Measurements from ENCODE around the gene WDR19. TPM values are rescaled to one million over a fixed set of nuclear protein-coding genes. Genes with fewer than 3 reads are reported as not detected.

The WDR19 gene
- total RNA-seq, 2 donors from 2014 or later, result 10.4 to 13.9 TPM

DNA sequence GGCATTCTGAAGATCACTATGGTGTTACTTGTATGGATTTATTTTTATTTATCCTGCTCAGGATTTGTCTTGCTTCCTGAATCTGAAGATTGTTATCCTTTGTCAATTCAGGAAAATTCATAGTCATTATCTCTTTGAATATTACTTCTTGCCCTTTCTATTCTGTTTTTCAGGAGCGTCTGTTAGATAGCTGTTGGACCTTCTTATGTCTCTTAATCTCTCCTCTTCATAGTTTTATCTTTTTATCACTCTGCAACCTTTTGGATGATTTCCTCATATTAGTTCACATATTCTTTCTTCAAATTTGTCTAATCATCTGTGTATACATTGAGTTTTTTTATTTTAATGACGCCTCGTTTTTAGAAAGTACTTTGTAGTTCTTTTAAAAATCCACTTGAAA lies 19.6 kb downstream of the WDR19 start:
- H3K36me3 Mint-ChIP-seq (ENCODE audit: low read depth), result peaks cover 28% of the 10 kb centered on the region
- ATAC-seq (replicated peaks), result no peak
- H3K4me1 Mint-ChIP-seq, result no peaks in the 10 kb centered on the region
- no peaks in the 10 kb centered on the region for H3K9me3 Mint-ChIP-seq
- H3K4me3 Mint-ChIP-seq, result no peak overlapping the region
- no peaks in the 10 kb centered on the region for H3K27me3 Mint-ChIP-seq
- H3K27ac Mint-ChIP-seq, result no peak overlapping the region

DNA sequence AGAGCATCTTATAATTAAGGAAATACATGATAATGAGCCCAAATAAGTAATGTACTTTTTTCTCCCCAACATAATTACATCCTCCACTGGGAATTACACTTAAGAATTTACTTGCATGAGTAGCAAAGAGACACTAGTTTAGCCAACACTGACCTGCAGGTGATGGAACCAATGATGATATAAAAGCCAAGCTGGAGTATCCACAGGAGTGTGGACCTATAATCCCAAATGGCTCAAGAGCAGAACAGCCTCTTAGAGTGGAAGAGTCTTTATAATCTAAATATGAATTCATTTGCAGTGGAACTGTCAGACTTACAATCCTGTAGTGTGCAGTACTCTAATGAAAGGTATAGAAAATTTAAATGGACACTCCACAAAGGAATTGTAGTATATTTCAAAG lies 22.2 kb downstream of the WDR19 start:
- no peak overlapping the region for H3K27ac Mint-ChIP-seq
- H3K9me3 Mint-ChIP-seq, result no peaks in the 10 kb centered on the region
- ATAC-seq (replicated peaks), result no peak
- no peaks in the 10 kb centered on the region for H3K4me1 Mint-ChIP-seq
- H3K4me3 Mint-ChIP-seq, result no peak overlapping the region
- no peaks in the 10 kb centered on the region for H3K27me3 Mint-ChIP-seq
- peaks cover 37% of the 10 kb centered on the region for H3K36me3 Mint-ChIP-seq (ENCODE audit: low read depth)

DNA sequence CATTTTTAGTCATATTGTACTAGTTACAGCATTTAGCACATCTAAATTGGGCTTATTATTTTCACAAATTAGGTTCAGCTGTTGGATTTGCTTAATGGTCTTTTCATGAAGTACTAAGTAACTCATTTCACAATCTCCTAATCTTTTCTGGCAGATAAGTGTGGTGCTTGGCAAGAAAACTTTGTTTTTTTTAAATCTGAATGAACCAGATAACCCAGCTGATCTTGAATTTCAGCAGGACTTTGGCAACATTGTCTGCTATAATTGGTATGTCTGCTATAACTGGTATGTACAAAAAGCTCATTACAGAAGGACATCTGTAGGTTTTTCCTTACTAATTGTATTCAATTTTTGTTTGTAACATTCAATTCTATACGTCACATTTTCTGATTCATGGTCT lies 22.7 kb downstream of the WDR19 start:
- peaks cover 37% of the 10 kb centered on the region for H3K36me3 Mint-ChIP-seq (ENCODE audit: low read depth)
- no peak overlapping the region for H3K4me3 Mint-ChIP-seq
- H3K27me3 Mint-ChIP-seq, result no peaks in the 10 kb centered on the region
- ATAC-seq (replicated peaks), result no peak
- no peaks in the 10 kb centered on the region for H3K4me1 Mint-ChIP-seq
- no peaks in the 10 kb centered on the region for H3K9me3 Mint-ChIP-seq
- H3K27ac Mint-ChIP-seq, result no peak overlapping the region

DNA sequence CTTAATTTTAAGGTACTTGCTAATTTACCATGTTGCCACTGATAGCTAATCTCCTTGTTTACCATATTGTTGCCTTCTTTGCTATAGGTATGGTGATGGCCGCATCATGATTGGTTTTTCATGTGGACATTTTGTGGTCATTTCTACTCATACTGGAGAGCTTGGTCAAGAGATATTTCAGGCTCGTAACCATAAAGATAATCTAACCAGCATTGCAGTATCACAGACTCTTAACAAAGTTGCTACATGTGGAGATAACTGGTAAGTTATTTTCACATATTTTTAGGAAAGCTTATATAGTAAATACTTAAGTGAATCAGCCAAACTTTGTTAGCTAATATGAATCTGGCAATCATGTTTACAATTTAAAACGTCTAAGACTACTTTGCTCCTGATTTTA lies 23.1 kb downstream of the WDR19 start:
- H3K36me3 Mint-ChIP-seq (ENCODE audit: low read depth), result peaks cover 37% of the 10 kb centered on the region
- no peaks in the 10 kb centered on the region for H3K27me3 Mint-ChIP-seq
- H3K27ac Mint-ChIP-seq, result no peak overlapping the region
- H3K4me3 Mint-ChIP-seq, result no peak overlapping the region
- H3K4me1 Mint-ChIP-seq, result no peaks in the 10 kb centered on the region
- H3K9me3 Mint-ChIP-seq, result no peaks in the 10 kb centered on the region
- no peak for ATAC-seq (replicated peaks)

DNA sequence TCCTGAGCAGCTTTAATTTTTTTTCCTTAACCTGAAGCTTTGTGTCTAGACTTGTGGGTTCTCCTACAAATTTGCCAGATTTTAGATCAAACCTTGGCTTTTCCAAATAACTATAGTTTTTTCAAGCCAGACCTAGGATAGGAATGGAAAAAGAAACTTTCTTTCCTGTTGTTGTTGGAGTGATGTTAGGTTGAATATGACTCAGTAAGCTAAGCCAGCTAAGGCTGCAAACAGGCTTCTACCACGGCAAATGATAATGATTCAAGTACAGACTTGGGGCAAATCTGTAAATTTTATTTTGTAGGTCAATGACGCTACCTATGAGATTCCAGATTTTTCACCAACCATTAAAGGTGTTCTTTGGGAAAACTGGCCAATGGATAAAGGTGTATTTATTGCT lies 45.6 kb downstream of the WDR19 start:
- no peaks in the 10 kb centered on the region for H3K27me3 Mint-ChIP-seq
- no peak for ATAC-seq (replicated peaks)

DNA sequence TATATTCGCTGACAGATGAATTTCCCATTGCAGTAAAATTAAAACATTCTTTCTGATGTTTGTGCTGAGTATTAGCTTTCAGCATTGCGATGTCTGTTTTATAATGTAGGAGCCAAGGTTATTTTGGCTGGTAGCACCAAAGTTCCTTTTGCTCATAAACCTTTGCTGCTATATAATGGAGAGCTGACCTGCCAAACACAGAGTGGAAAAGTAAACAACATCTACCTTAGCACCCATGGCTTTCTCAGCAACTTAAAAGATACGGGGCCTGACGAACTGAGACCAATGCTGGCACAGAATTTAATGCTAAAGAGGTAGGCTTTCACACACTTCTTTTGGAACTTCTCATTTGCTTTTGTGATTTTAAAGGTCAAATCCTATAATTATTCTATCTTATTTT lies 46.0 kb downstream of the WDR19 start:
- H3K36me3 Mint-ChIP-seq (ENCODE audit: low read depth), result peaks cover 6% of the 10 kb centered on the region
- ATAC-seq (replicated peaks), result no peak
- no peaks in the 10 kb centered on the region for H3K9me3 Mint-ChIP-seq

More for the DNA sequence above, 45.6 kb downstream of the WDR19 start:
- Mint-ChIP-seq H3K4me3 (no peak overlapping the region), H3K27ac (no peak overlapping the region), H3K9me3 (no peaks in the 10 kb centered on the region), H3K4me1 (no peaks in the 10 kb centered on the region), H3K36me3 (ENCODE audit: low read depth) (peaks cover 6% of the 10 kb centered on the region)

DNA sequence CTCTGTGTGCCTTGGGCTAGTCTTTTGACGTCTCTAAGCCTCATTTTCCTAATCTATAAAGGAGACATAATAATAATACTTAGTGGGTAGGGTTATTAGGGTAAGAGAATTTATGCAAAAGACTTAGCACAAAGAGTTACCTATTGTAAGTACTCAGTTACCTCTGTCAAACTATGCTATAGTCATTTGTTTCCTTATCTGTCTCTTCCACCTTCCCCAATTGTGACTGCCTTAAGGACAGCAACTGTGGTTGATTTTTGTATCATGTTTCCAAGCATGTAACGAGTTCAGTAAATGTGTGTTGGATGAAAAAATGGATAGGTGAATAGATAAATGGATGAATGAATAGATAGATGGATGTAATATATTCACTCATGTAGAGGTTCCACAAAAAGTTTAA lies 48.1 kb downstream of the WDR19 start:
- H3K9me3 Mint-ChIP-seq, result no peaks in the 10 kb centered on the region
- no peaks in the 10 kb centered on the region for H3K4me1 Mint-ChIP-seq
- no peaks in the 10 kb centered on the region for H3K27me3 Mint-ChIP-seq
- no peak for ATAC-seq (replicated peaks)
- peaks cover 8% of the 10 kb centered on the region for H3K36me3 Mint-ChIP-seq (ENCODE audit: low read depth)
- H3K27ac Mint-ChIP-seq, result no peak overlapping the region
- no peak overlapping the region for H3K4me3 Mint-ChIP-seq

More for the DNA sequence above, 46.0 kb downstream of the WDR19 start:
- Mint-ChIP-seq H3K4me1 (no peaks in the 10 kb centered on the region), H3K27me3 (no peaks in the 10 kb centered on the region), H3K27ac (no peak overlapping the region), H3K4me3 (no peak overlapping the region)

DNA sequence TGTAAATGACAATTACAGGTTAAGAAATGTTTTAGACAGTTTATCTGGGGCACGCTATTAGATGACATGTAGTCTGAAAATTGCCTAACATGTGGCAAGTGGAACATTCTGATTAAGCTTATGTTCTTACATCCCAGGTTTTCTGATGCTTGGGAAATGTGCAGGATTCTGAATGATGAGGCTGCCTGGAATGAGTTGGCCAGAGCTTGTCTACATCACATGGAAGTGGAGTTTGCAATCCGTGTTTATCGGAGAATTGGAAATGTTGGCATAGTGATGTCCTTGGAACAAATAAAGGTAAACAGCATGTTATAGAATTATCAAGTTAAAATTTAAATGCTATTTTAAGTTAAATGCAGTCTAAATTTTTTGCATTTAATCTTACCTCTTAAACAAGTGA lies 49.3 kb downstream of the WDR19 start:
- Mint-ChIP-seq H3K4me3 (no peak overlapping the region), H3K4me1 (no peaks in the 10 kb centered on the region), H3K36me3 (ENCODE audit: low read depth) (peaks cover 12% of the 10 kb centered on the region)

DNA sequence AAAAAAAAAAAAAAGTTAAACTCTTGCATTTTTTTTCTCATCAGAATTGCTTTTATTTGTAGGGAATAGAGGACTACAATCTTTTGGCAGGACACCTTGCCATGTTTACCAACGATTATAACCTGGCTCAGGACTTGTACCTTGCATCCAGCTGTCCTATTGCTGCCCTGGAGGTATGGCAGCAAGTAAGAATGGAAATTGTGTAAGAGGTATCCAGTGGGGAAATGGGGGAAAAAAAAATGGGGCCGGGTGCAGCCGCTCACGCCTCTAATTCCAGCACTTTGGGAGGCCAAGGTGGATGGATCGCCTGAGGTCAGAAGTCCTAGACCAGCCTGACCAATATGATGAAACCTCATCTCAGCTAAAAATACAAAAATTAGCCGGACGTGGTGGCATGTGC lies 49.8 kb downstream of the WDR19 start:
- H3K36me3 Mint-ChIP-seq (ENCODE audit: low read depth), result peaks cover 12% of the 10 kb centered on the region
- H3K27ac Mint-ChIP-seq, result no peak overlapping the region
- H3K4me3 Mint-ChIP-seq, result no peak overlapping the region

More for the DNA sequence above, 49.3 kb downstream of the WDR19 start:
- Mint-ChIP-seq H3K27ac (no peak overlapping the region), H3K9me3 (no peaks in the 10 kb centered on the region), H3K27me3 (no peaks in the 10 kb centered on the region)
- no peak for ATAC-seq (replicated peaks)

DNA sequence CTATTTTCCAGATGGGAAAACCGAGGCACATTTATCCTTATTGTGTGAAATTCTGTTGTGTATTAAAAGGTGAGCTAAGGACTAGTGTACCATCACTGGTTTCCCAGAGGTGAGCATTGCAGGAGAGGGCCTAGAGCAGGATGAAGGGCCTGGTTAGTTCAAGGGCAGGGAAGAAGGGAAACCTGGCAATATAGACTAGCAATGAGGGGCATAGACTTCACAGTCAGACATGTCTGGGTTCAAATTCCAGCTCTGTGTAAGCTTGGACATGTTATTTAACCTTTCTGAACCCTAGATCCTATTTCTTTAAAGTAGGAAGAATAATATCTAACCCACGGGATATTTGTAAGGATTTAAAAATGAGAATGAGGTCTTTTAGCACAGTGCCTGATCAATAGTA lies 50.8 kb downstream of the WDR19 start:
- ATAC-seq (replicated peaks), result no peak
- no peaks in the 10 kb centered on the region for H3K27me3 Mint-ChIP-seq
- no peak overlapping the region for H3K4me3 Mint-ChIP-seq
- no peak overlapping the region for H3K27ac Mint-ChIP-seq
- no peaks in the 10 kb centered on the region for H3K9me3 Mint-ChIP-seq
- no peaks in the 10 kb centered on the region for H3K4me1 Mint-ChIP-seq
- H3K36me3 Mint-ChIP-seq (ENCODE audit: low read depth), result peaks cover 12% of the 10 kb centered on the region

More for the DNA sequence above, 49.8 kb downstream of the WDR19 start:
- no peaks in the 10 kb centered on the region for H3K4me1 Mint-ChIP-seq
- H3K9me3 Mint-ChIP-seq, result no peaks in the 10 kb centered on the region
- H3K27me3 Mint-ChIP-seq, result no peaks in the 10 kb centered on the region
- ATAC-seq (replicated peaks), result no peak

DNA sequence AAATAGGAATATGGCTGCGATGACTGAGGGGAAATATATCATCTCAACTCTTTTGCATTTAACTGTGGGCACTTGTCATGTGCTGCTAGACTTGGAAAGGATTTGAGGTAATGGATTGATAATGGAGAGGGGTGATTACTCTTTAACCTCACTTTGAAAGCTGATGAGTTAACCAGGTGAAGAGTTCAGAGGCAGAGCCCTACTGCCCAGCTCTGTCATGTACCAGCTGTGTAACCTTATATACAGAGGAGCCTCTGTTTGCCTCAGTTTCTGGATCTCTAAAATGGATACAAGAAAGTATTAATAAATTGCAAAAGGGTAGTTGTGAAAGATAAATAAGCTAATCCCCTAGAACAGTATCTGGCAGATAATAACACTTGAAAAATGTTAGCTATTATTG lies 51.5 kb downstream of the WDR19 start:
- Mint-ChIP-seq H3K27me3 (no peaks in the 10 kb centered on the region), H3K36me3 (ENCODE audit: low read depth) (peaks cover 12% of the 10 kb centered on the region), H3K9me3 (no peaks in the 10 kb centered on the region), H3K4me1 (no peaks in the 10 kb centered on the region), H3K27ac (no peak overlapping the region), H3K4me3 (no peak overlapping the region)
- ATAC-seq (replicated peaks), result no peak

DNA sequence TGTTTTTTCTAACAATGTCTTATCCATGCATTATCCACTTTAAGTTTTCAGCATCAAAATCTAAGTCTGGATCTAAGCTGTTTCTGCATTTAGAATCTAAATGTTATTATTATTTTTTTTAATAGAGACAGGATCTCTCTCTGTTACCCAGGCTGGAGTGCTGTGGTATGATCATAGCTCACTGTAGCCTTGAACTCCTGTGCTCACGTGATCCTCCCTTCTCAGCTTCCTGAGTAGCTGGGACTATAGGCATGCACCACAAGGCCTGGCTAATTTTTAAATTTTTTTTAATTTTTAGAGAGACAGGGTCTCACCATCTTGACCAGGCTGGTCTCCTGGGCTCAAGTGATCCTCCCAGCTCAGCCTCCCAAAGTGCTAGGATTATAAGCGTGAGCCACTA lies 52.7 kb downstream of the WDR19 start:
- Mint-ChIP-seq H3K27ac (no peak overlapping the region), H3K4me3 (no peak overlapping the region), H3K9me3 (no peaks in the 10 kb centered on the region), H3K36me3 (ENCODE audit: low read depth) (peaks cover 12% of the 10 kb centered on the region), H3K27me3 (no peaks in the 10 kb centered on the region), H3K4me1 (no peaks in the 10 kb centered on the region)
- no peak for ATAC-seq (replicated peaks)

DNA sequence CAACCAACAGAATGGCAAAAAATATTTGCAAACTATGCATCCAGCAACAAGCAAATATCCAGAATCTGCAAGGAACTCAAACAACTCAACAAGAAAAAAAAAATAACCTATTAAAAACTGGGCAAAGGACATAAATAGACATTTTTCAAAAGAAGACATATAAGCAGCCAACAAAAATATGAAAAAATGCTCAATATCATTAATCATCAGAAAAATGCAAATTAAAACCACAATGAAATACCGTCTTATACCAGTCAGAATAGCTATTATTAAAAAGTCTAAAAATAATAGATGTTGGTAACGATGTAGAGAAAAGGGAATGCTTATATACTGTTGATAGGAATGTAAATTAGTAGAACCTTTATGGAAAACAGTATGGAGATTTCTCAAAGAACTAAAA lies 53.4 kb downstream of the WDR19 start:
- Mint-ChIP-seq H3K36me3 (ENCODE audit: low read depth) (peaks cover 12% of the 10 kb centered on the region), H3K4me1 (no peaks in the 10 kb centered on the region), H3K27me3 (no peaks in the 10 kb centered on the region)

DNA sequence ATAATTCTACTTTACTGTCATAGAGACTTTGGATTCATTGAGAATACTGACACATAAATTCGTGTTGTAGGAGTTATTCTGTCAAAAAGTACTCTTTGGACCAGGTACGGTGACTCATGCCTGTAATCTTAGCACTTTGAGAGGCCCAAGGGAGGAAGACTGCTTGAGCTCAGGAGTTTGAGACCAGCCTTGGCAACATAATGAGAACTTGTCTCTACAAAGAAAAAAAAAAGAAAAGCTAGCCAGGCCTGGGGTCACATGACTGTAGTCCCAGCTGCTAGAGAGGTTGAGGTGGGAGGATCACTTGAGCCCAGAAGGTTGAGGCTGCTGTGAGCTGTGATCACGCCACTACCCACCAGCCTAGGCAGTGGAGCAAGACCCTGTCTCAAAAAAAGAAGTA lies 54.9 kb downstream of the WDR19 start:
- Mint-ChIP-seq H3K36me3 (ENCODE audit: low read depth) (peaks cover 12% of the 10 kb centered on the region), H3K9me3 (no peaks in the 10 kb centered on the region), H3K4me3 (no peak overlapping the region), H3K27ac (no peak overlapping the region), H3K27me3 (no peaks in the 10 kb centered on the region), H3K4me1 (no peaks in the 10 kb centered on the region)
- ATAC-seq (replicated peaks), result no peak

More for the DNA sequence above, 53.4 kb downstream of the WDR19 start:
- Mint-ChIP-seq H3K27ac (no peak overlapping the region), H3K9me3 (no peaks in the 10 kb centered on the region), H3K4me3 (no peak overlapping the region)
- ATAC-seq (replicated peaks), result no peak

DNA sequence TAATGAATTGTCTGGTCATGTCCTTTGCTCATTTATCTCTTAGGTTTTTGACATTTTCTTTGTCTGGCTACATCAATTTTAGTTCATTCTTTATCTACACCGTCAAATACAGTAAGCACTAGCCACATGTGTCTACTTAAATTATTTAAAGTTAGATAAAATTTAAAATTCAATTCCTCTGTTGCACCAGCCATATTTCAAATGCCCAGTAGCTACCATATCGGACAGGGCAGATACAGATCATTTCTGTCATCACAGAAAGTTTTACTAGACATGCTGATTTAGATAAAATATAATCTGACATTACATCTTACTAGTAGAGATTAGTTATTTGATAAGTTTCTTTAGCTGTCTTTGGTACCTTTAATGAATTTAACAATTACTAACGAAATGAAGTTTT lies 61.1 kb downstream of the WDR19 start:
- no peak overlapping the region for H3K27ac Mint-ChIP-seq
- no peak for ATAC-seq (replicated peaks)
- H3K9me3 Mint-ChIP-seq, result no peaks in the 10 kb centered on the region
- H3K27me3 Mint-ChIP-seq, result no peaks in the 10 kb centered on the region
- no peaks in the 10 kb centered on the region for H3K4me1 Mint-ChIP-seq
- peaks cover 4% of the 10 kb centered on the region for H3K36me3 Mint-ChIP-seq (ENCODE audit: low read depth)
- no peak overlapping the region for H3K4me3 Mint-ChIP-seq

DNA sequence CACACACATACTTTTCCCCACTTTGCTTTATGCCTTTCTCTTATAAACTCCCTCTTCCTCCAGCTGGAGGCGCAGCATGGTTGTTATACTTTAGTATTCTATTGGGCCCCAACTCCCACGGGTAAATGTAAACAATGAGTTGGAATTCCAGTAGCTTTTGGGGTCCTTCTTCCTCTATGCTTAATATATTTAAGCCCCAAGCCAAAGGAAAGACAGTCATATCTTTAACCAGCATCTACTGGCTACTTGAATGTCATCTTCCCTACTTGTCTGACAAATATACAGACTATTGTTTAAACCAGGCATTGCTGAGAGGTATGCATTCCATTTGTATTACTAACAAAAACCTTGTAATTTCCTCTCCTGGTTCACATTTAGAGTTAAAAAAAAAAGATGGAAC lies 72.9 kb downstream of the WDR19 start:
- no peaks in the 10 kb centered on the region for H3K27me3 Mint-ChIP-seq
- H3K36me3 Mint-ChIP-seq (ENCODE audit: low read depth), result peaks cover 8% of the 10 kb centered on the region
- H3K9me3 Mint-ChIP-seq, result no peaks in the 10 kb centered on the region
- H3K4me3 Mint-ChIP-seq, result no peak overlapping the region
- no peaks in the 10 kb centered on the region for H3K4me1 Mint-ChIP-seq
- H3K27ac Mint-ChIP-seq, result no peak overlapping the region
- ATAC-seq (replicated peaks), result no peak
